GM12872 (cell line): ENCODE results near the gene TNFSF4.

Source experiments
- CTCF ChIP-seq: IDR thresholded peaks from 3 replicates; pipeline ENCODE4 v1.5.1; 2011; ENCODE audit warnings: low read depth, mild to moderate bottlenecking, low read length, moderate library complexity; ENCODE audit not compliant: insufficient read depth

The TNFSF4 gene

GRCh38 chr1:173206816-173207568 is at the start of gene TNFSF4:
Gene TNFSF4 (minus strand): TSS chr1:173207331. CDS start chr1:173207176, 155 bp downstream.
- no peak for TF ChIP-seq CTCF

GRCh38 chr1:173255214-173255813 is 48.2 kb upstream of the TNFSF4 start:
- peak; percentile 68 for TF ChIP-seq CTCF

- TF ChIP-seq CTCF, result no peak
These were observed 45.9 kb upstream of the TNFSF4 start for GRCh38 chr1:173253046-173253445.

GRCh38 chr1:173249349-173249748 is 42.2 kb upstream of the TNFSF4 start:
- no peak for TF ChIP-seq CTCF

GRCh38 chr1:173248247-173248940 is 41.3 kb upstream of the TNFSF4 start:
- no peak for TF ChIP-seq CTCF

- TF ChIP-seq CTCF, result no peak
These were observed 38.8 kb upstream of the TNFSF4 start for GRCh38 chr1:173245892-173246291.

- no peak for TF ChIP-seq CTCF
These were observed 36.2 kb upstream of the TNFSF4 start for GRCh38 chr1:173243300-173243699.
